Measurements from ENCODE around the gene BLTP2. TPM values are rescaled to one million over a fixed set of nuclear protein-coding genes. Genes with fewer than 3 reads are reported as not detected.
"Not testable (repeated sequence)": the region's sequence is repeated elsewhere in the genome, so short reads cannot be mapped to it uniquely, and the experiment has no call there.

Gene BLTP2
- polyA plus RNA-seq, 1 of the 3 experiments (the other 2 are of a cell fraction) = 46.4 TPM

- H3K4me1 ChIP-seq (ENCODE audit: control insufficient read depth in 1 of 2, insufficient read depth in 2 of 2, low read depth in 1 of 2, low read length in 1 of 2) = peaks cover 7 to 13% of the 10 kb centered on the region in 2 experiments; a peak in 3 of 4 replicates
- H2AFZ ChIP-seq (ENCODE audit: low read depth); H4K20me1 ChIP-seq (ENCODE audit: insufficient read depth); H3K9me3 ChIP-seq; H3K9ac ChIP-seq; POLR2A ChIA-PET; H3K27ac ChIP-seq (ENCODE audit: low read depth in 2 of 2, low read length in 1 of 2); H3K4me3 ChIP-seq (ENCODE audit: low read depth in 2 of 2, low read length in 1 of 2); H3K27me3 ChIP-seq (ENCODE audit: insufficient read depth); DNase-seq; H3K9me2 ChIP-seq; H3F3A ChIP-seq (replicated peaks; ENCODE audit: insufficient read depth); CTCF ChIA-PET; H3K4me2 ChIP-seq: not testable (repeated sequence)
- peaks cover 8 to 23% of the 10 kb centered on the region in 2 experiments for H3K36me3 ChIP-seq (replicated peaks in 1 of 2; ENCODE audit: control insufficient read depth in 1 of 2, insufficient read depth in 2 of 2, low read length in 1 of 2)
- 96% methylated on average over 6 of the region's 46 CpGs for WGBS (ENCODE audit: low lambda C conversion rate)
- peaks cover 95% of the 10 kb centered on the region for H3K79me2 ChIP-seq (ENCODE audit: insufficient read depth)
Observed at GRCh38 chr17:28658766-28659496, 14.0 kb upstream of the BLTP2 start.

- Histone ChIP-seq H3K36me3 (replicated peaks in 1 of 2; ENCODE audit: control insufficient read depth in 1 of 2, insufficient read depth in 2 of 2, low read length in 1 of 2) (peaks cover 8 to 29% of the 10 kb centered on the region in 2 experiments), H3K4me1 (ENCODE audit: control insufficient read depth in 1 of 2, insufficient read depth in 2 of 2, low read depth in 1 of 2, low read length in 1 of 2) (peaks cover 7 to 13% of the 10 kb centered on the region in 2 experiments; a peak in 3 of 4 replicates), H3K79me2 (ENCODE audit: insufficient read depth) (peaks cover 94% of the 10 kb centered on the region)
- H3K4me2 ChIP-seq; H3F3A ChIP-seq (replicated peaks; ENCODE audit: insufficient read depth); H3K4me3 ChIP-seq (ENCODE audit: low read depth in 2 of 2, low read length in 1 of 2); H3K27ac ChIP-seq (ENCODE audit: low read depth in 2 of 2, low read length in 1 of 2); H3K9me2 ChIP-seq; CTCF ChIA-PET; POLR2A ChIA-PET; DNase-seq; H3K9ac ChIP-seq; H3K9me3 ChIP-seq; H4K20me1 ChIP-seq (ENCODE audit: insufficient read depth); H3K27me3 ChIP-seq (ENCODE audit: insufficient read depth); H2AFZ ChIP-seq (ENCODE audit: low read depth): not testable (repeated sequence)
- WGBS (ENCODE audit: low lambda C conversion rate) = 92% methylated on average over 6 of the region's 8 CpGs
Observed at GRCh38 chr17:28658342-28658741, 13.4 kb upstream of the BLTP2 start.

- POLR2A ChIA-PET = no interaction called here
- H3K4me2 ChIP-seq = no peak overlapping the region
- CTCF ChIA-PET = interaction anchor here (1.0 kb wide), 1 partner anchor 11 kb away, joined by 3 read pairs; no protein-coding TSS in a partner anchor
- H3K4me1 ChIP-seq (ENCODE audit: control insufficient read depth in 1 of 2, insufficient read depth in 2 of 2, low read depth in 1 of 2, low read length in 1 of 2) = peaks cover 7 to 8% of the 10 kb centered on the region in 2 experiments; a peak in 3 of 4 replicates
- H3K4me3 ChIP-seq (ENCODE audit: low read depth in 2 of 2, low read length in 1 of 2) = no peak overlapping the region
- no peak overlapping the region for H2AFZ ChIP-seq (ENCODE audit: low read depth)
- TF ChIP-seq TCF12 (IDR thresholded peaks at IDR 0.05) (no peak), SIN3A (IDR thresholded peaks at IDR 0.05; ENCODE audit: borderline replicate concordance, low read depth, low read length) (no peak), TAF1 (IDR thresholded peaks at IDR 0.05; ENCODE audit: borderline replicate concordance, low read depth, low read length) (no peak), NFIC (IDR thresholded peaks at IDR 0.05; ENCODE audit: borderline replicate concordance) (no peak), YY1 (IDR thresholded peaks at IDR 0.05; ENCODE audit: low read depth) (no peak), FOXM1 (IDR thresholded peaks at IDR 0.05; ENCODE audit: low read depth) (no peak), IRF3 (IDR thresholded peaks at IDR 0.05; ENCODE audit: low read depth, low read length) (no peak), FOSL2 (IDR thresholded peaks at IDR 0.05; ENCODE audit: borderline replicate concordance, low read depth) (no peak), CHD2 (IDR thresholded peaks at IDR 0.05; ENCODE audit: low read length, partially characterized antibody) (no peak), MAX (IDR thresholded peaks at IDR 0.05; ENCODE audit: low read depth) (no peak), EZH2phosphoT487 (IDR thresholded peaks at IDR 0.05; ENCODE audit: borderline replicate concordance, low read depth) (no peak), RAD21 (IDR thresholded peaks at IDR 0.05; ENCODE audit: low read length) (no peak), TEAD4 (IDR thresholded peaks at IDR 0.05; ENCODE audit: borderline replicate concordance, insufficient read depth) (no peak)
- H3K27ac ChIP-seq (ENCODE audit: low read depth in 2 of 2, low read length in 1 of 2) = no peak overlapping the region
- peaks cover 9% of the 10 kb centered on the region for H3F3A ChIP-seq (replicated peaks; ENCODE audit: insufficient read depth)
- H3K27me3 ChIP-seq (ENCODE audit: insufficient read depth) = no peaks in the 10 kb centered on the region
- H3K36me3 ChIP-seq (replicated peaks in 1 of 2; ENCODE audit: control insufficient read depth in 1 of 2, insufficient read depth in 2 of 2, low read length in 1 of 2) = peaks cover 11 to 33% of the 10 kb centered on the region in 2 experiments
- no peaks in the 10 kb centered on the region for H3K9me2 ChIP-seq
- H3K9ac ChIP-seq = no peak overlapping the region
- H3K9me3 ChIP-seq = no peaks in the 10 kb centered on the region
- H4K20me1 ChIP-seq (ENCODE audit: insufficient read depth) = no peaks in the 10 kb centered on the region
- 80% methylated on average over 5 of the region's 5 CpGs for WGBS (ENCODE audit: low lambda C conversion rate)
- peaks cover 94% of the 10 kb centered on the region for H3K79me2 ChIP-seq (ENCODE audit: insufficient read depth)
- DNase-seq = no peak
Observed at GRCh38 chr17:28657756-28658155, 12.8 kb upstream of the BLTP2 start.

All from SK-N-SH (cell line).